Ovary (tissue), 3 donors: Measurements from ENCODE around the gene NFIL3.

Experiments used
- CTCF ChIP-seq, 3 donors: fragments of 450-650 bp in 2 of 3; fragments of 200-600 bp in 1 of 3; IDR thresholded peaks; one replicate each; pipeline versions ENCODE4 v1.5.1 to v1.8.0; 2016 to 2022; ENCODE audit warnings: antibody characterized with exemption in 3 of 3, mild to moderate bottlenecking in 1 of 3
- EP300 ChIP-seq: sonication (generic); formaldehyde crosslinking; IDR thresholded peaks from one replicate; pipeline ENCODE4 v1.6.1; 2017; ENCODE audit warnings: antibody characterized with exemption
- donor health status: DM: no; HTN: no; CAD: no.

- no peak for TF ChIP-seq CTCF (IDR thresholded peaks at IDR 0.05)
- no peak for TF ChIP-seq EP300
Observed at GRCh38 chr9:91423785-91424402, at the start of gene NFIL3.
